Vagina (tissue), 2 donors: ENCODE data around the gene CD160. TPM values are rescaled to one million over a fixed set of nuclear protein-coding genes. Genes with fewer than 3 reads are reported as not detected.

Source experiments
- DNase-seq, 2 donors: peaks; one replicate each; pipeline ENCODE4 v3.0.0-alpha.2; 2017; ENCODE audit errors: extremely low spot score in 2 of 2
- H3K27ac ChIP-seq: fragments of 200-600 bp; sonication (generic); one replicate; pipeline ENCODE4 v1.5.1; 2019
- H3K27me3 ChIP-seq: fragments of 200-600 bp; sonication (generic); one replicate; pipeline ENCODE4 v1.5.1; 2019
- H3K36me3 ChIP-seq, 2 donors: fragments of 200-600 bp; sonication (generic); one replicate each; pipeline ENCODE4 v1.5.1; 2017 to 2019
- H3K4me1 ChIP-seq: fragments of 200-600 bp; sonication (generic); one replicate; pipeline ENCODE4 v1.5.1; 2019
- H3K4me3 ChIP-seq, 2 donors: fragments of 200-600 bp; sonication (generic); 1 replicate in 1 of 2; 2 replicates in 1 of 2; pipeline ENCODE4 v1.5.1; 2016 to 2019
- H3K9me3 ChIP-seq: fragments of 200-600 bp; sonication (generic); one replicate; pipeline ENCODE4 v1.5.1; 2019
- CTCF ChIP-seq, 3 experiments: fragments of 450-650 bp in 2 of 3; fragments of 200-600 bp in 1 of 3; sonication (generic) in 1 of 3; IDR thresholded peaks; one replicate each; pipeline ENCODE4 v1.5.1; 2017 to 2019; ENCODE audit warnings: antibody characterized with exemption in 3 of 3, mild to moderate bottlenecking in 2 of 3, moderate library complexity in 2 of 3
- POLR2A ChIP-seq, 2 donors: fragments of 450-650 bp; IDR thresholded peaks; one replicate each; pipeline ENCODE4 v1.6.1; 2017; ENCODE audit warnings: antibody characterized with exemption in 2 of 2, mild to moderate bottlenecking in 2 of 2, moderate library complexity in 2 of 2
- POLR2AphosphoS5 ChIP-seq, 2 donors: sonication (generic); formaldehyde crosslinking; IDR thresholded peaks; one replicate each; pipeline ENCODE4 v1.9.0; 2017; ENCODE audit warnings: antibody characterized with exemption in 2 of 2, mild to moderate bottlenecking in 2 of 2, low read depth in 1 of 2; ENCODE audit not compliant: insufficient read depth in 1 of 2
- intact Hi-C: fragments of 100-400 bp; cut with DNase I; formaldehyde crosslinking; loops from one replicate; pipeline ENCODE4 v1.15.1; 2023
- total RNA-seq: library from RNA; depleted of rRNA; stranded (reverse); fragments of >200 nt; gene quantifications from one replicate; pipeline ENCODE4 v1.2.3, GENCODE V29; 2016

The CD160 gene
- total RNA-seq, 1 donor from 2014 or later: 0.49 TPM

DNA sequence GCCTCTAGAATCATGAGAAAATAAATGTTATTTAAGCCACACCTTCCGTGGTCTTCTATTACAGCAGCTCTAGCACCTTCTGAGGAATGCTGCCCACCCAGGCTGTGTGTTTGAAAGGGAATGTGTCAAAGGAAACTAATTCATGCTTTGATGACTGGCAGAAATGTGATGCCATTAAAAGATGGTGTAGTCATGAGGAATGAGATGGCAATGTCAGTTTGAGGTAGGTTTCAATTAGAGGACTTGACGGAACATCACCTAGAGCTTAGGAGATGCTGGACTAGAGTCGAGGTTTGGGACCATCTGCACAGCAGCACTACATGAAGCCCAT lies 22.7 kb upstream of the CD160 start:
- Histone ChIP-seq H3K9me3 (no peaks in the 10 kb centered on the region), H3K27me3 (no peaks in the 10 kb centered on the region), H3K36me3 (no peaks in the 10 kb centered on the region), H3K27ac (no peak overlapping the region), H3K4me1 (no peaks in the 10 kb centered on the region), H3K4me3 (no peak overlapping the region)
- intact Hi-C loops: no loop called here
- DNase-seq: no peak
- TF ChIP-seq CTCF (IDR thresholded peaks at IDR 0.05) (no peak), POLR2A (IDR thresholded peaks at IDR 0.05) (no peak), POLR2AphosphoS5 (IDR thresholded peaks at IDR 0.05; ENCODE audit: insufficient read depth in 1 of 2, low read depth in 1 of 2) (no peak)

- no peaks in the 10 kb centered on the region for H3K4me1 ChIP-seq
- no peak overlapping the region for H3K27ac ChIP-seq
- H3K4me3 ChIP-seq: no peak overlapping the region
- intact Hi-C loops: no loop called here
- no peak for TF ChIP-seq CTCF (IDR thresholded peaks at IDR 0.05)
- TF ChIP-seq POLR2A (IDR thresholded peaks at IDR 0.05): no peak
- no peak for TF ChIP-seq POLR2AphosphoS5 (IDR thresholded peaks at IDR 0.05; ENCODE audit: insufficient read depth in 1 of 2, low read depth in 1 of 2)
- H3K27me3 ChIP-seq: no peaks in the 10 kb centered on the region
- H3K36me3 ChIP-seq: no peaks in the 10 kb centered on the region
- H3K9me3 ChIP-seq: no peaks in the 10 kb centered on the region
- DNase-seq: no peak
Observed at GRCh38 chr1:145701306-145701862, 17.9 kb upstream of the CD160 start.

- H3K4me1 ChIP-seq: no peaks in the 10 kb centered on the region
- TF ChIP-seq POLR2AphosphoS5 (IDR thresholded peaks at IDR 0.05; ENCODE audit: insufficient read depth in 1 of 2, low read depth in 1 of 2) (no peak), POLR2A (IDR thresholded peaks at IDR 0.05) (no peak), CTCF (IDR thresholded peaks at IDR 0.05) (no peak)
- no peak overlapping the region for H3K4me3 ChIP-seq
- intact Hi-C loops: no loop called here
- DNase-seq: no peak
- no peaks in the 10 kb centered on the region for H3K27me3 ChIP-seq
- H3K27ac ChIP-seq: no peak overlapping the region
- no peaks in the 10 kb centered on the region for H3K36me3 ChIP-seq
- no peaks in the 10 kb centered on the region for H3K9me3 ChIP-seq
Observed at GRCh38 chr1:145702052-145702451, 17.2 kb upstream of the CD160 start.

- no peak overlapping the region for H3K27ac ChIP-seq
- H3K9me3 ChIP-seq: no peaks in the 10 kb centered on the region
- TF ChIP-seq POLR2AphosphoS5 (IDR thresholded peaks at IDR 0.05; ENCODE audit: insufficient read depth in 1 of 2, low read depth in 1 of 2): no peak
- TF ChIP-seq POLR2A (IDR thresholded peaks at IDR 0.05): no peak
- TF ChIP-seq CTCF (IDR thresholded peaks at IDR 0.05): no peak
- DNase-seq: no peak
- H3K27me3 ChIP-seq: no peaks in the 10 kb centered on the region
- H3K4me3 ChIP-seq: no peak overlapping the region
- H3K36me3 ChIP-seq: no peaks in the 10 kb centered on the region
- intact Hi-C loops: no loop called here
- H3K4me1 ChIP-seq: no peaks in the 10 kb centered on the region
Observed at GRCh38 chr1:145702826-145703225, 16.5 kb upstream of the CD160 start.

DNA sequence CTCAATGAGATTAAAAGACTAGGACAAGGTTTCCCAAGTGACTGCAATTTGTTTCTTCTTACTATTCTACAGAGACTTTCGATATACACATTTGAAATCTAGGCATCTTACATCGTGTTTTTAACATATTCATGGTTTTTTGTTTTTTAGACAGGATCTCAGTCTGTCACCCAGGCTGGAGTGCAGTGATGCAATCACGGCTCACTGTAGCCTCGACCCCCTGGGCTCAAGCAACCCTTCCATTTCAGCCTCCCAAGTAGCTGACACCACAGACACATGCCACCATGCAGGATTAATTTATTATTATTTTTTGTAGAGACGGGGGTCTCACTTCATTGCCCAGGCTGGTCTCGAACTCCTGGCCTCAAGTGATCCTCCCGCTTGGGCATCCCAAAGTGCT lies 13.7 kb upstream of the CD160 start:
- Histone ChIP-seq H3K9me3 (no peaks in the 10 kb centered on the region), H3K27ac (no peak overlapping the region), H3K4me3 (no peak overlapping the region), H3K36me3 (no peaks in the 10 kb centered on the region), H3K4me1 (no peaks in the 10 kb centered on the region), H3K27me3 (no peaks in the 10 kb centered on the region)
- intact Hi-C loops: no loop called here
- DNase-seq: no peak
- TF ChIP-seq CTCF (IDR thresholded peaks at IDR 0.05) (no peak), POLR2A (IDR thresholded peaks at IDR 0.05) (no peak), POLR2AphosphoS5 (IDR thresholded peaks at IDR 0.05; ENCODE audit: insufficient read depth in 1 of 2, low read depth in 1 of 2) (no peak)
